GM21447 (cell line): ENCODE results near the gene CLCNKB.
"Not testable (repeated sequence)": the region's sequence is repeated elsewhere in the genome, so short reads cannot be mapped to it uniquely, and the experiment has no call there.

Source experiments
- ATAC-seq: cut with Tn5 transposase; IDR thresholded peaks from one replicate; pipeline ENCODE4 v1.9.1; 2021; ENCODE audit not compliant: unreplicated experiment

Gene CLCNKB

DNA sequence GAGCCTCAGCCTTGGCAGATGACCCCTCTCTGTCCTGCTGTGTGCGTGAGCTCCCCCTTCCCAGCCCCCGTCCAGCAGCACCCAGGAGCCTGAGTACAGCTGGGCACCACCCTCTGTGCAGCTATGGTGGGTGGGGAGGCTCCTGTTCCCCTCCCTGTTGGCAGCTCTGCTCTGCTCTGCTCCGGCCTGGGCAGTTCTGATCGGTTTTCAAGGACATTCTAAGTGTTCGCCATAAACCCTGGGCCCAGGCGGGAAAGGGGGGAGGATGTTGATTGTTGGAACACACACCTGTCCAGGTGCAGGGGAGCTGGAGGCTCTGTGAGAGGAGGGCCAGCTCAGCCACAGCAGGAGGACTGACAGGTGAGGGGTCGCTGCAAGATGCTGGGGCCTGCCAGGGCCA lies at the start of gene CLCNKB:
CLCNKB (plus strand) TSS at position 262 of the 400 bp plus-strand sequence. CDS start 711 bp downstream, outside the sequence.
- no peak for ATAC-seq

DNA sequence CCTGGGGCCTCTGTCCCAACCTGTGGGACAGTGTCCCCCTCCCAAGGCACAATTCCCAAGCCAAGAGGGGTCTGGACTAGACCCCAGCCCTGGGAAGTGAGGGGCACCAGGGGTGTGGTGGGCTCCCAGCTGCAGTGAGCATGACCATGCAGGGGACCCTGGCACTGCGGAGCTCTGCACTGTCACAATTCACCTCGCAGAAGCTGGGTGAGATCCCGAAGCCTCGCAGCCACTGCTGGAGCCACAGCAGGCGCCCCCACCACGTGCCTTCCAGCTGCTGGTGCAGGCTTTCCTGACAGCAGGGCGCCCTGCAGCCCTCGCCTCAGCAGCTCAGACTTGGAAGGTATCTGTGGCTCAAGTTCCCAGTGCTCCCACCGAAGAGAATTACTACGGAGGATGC lies 49.5 kb upstream of the CLCNKB start:
- no peak for ATAC-seq

DNA sequence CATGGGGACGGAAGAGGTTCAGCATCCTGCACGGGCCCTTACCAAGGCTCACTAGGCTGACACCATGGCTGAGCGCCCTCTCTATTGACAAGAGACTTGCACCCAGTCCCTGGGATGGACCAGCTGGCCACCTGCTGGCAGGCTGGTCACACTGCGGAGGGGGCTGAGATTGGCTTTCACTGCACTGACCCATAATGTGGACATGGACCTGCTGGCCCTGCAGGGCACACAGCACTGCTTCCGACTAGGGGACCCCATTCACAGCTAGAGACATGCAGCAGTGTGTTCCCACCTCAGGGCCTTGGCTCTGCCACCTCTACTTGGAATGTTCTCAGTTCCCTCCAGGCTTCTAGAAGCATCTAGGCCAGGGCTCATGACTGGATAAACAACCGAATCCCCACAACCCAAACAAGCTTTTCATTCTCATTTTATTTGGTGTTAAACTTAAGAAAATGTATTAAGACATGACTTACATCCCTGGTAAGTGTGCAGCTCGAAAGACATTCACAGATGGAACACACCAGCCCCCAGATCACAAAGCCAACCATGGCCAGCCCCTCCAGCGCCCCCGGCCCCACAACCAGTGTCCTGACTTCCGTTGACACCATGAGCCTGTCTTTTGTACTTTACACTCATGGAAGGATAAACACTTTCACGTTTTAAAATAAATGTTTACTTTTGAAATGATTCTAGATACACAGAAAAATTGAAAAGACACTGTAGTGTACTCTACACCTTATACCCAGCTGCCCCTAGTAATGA lies 48.8 kb upstream of the CLCNKB start:
- no peak for ATAC-seq

DNA sequence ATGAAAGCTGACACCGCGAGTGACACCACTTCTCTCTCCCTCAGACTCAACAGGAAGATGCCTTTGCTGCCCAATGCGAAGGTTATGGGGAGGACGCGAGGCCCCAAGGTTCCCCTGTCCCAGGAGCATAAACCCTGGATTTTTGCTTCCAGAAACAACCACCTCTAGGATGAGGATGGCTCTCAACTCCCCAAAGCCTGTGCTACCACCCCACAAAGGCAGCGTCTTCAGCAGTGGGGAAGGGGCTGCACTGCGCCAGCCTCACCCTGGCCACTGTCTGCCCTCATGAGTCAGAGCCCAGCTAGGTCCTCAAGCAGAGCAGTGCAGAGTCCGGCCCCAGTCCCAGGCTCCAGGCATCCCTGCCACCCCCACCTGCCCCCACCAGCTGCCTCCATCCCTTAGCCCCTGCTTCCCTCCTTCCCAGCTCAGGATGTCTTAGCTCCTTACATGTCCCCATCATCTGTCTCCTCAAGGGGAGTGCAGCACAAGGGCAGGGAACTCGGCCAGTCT lies 46.5 kb upstream of the CLCNKB start:
- no peak for ATAC-seq

DNA sequence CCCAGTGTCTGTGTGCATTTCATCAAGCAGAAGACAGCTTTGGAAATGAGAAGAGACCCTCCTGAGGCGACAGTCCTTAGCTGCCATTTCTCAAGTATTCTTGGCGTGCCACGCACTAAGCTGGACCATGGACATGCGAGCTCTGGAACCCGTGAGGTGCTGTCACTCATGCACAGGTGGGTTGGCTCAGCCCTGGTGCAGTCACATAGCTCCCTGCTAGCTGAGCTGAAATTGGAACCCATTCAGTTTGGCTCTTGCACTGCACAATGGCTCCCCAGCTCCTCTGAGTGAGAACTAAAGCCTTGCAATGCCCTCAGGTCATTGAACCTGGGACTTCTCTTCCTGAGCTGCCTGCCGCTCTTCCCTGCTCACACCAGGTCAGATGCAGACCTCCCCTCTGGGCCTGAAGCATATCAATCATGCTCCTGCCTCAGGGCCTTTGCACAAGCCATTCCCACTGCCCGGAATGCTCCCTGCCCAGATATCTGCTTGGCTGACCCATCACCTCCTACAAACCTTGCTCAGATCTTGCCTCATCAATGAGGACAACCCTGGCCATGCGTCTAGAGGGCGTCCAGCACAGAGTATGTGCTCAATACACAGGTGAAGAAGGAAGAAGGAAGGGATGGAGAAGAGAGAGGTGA lies 45.8 kb upstream of the CLCNKB start:
- no peak for ATAC-seq

DNA sequence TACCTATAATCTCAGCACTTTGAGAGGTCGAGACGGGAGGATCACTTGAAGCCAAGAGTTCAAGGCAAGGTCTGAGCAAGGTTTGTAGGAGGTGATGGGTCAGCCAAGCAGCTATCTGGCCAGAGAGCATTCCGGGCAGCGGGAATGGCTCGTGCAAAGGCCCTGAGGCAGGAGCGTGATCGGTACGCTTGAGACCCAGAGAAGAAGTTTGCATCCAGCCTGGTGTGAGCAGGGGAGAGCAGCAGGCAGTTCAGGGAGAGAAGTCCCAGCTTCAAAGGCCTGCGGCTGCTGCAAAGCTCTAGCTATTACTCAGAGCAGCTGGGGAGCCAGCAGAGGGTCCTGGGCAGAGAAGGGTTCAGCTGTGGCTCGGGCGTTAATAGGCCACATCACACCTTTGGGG lies 44.7 kb upstream of the CLCNKB start:
- ATAC-seq: no peak

DNA sequence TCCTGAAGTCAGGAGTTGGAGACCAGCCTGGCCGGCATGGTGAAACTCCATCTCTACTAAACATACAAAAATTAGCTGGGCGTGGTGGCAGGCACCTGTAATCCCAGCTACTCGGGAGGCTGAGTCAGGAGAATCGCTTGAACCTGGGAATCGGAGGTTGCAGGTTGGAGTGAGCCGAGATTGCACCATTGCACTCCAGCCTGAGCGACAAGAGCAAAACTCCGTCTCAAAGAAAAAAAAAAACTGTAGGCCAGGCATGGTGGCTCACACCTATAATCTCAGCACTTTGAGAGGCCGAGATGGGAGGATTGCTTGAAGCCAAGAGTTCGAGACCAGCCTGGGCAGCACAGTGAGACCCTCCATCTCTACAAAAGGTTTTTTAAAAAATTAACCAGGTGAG lies 42.3 kb upstream of the CLCNKB start:
- not testable (repeated sequence) for ATAC-seq

DNA sequence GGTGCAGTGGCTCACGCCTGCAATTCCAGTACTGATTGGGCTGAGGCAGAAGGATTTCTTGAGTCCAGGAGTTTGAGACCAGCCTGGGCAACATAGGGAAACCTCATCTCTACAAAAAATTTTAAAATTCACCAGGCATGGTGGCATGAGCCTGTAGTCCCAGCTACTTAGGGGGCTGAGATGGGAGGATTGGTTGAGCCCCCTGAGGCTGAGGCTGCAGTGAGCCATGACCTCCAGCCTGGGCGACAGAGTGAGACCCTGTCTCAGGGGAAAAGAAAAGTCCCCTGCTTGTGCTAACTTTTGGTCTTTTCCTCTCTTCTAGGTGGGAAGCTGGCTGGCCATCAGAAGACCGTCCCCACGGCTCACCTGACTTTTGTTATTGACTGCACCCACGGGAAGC lies 38.0 kb upstream of the CLCNKB start:
- ATAC-seq: no peak

DNA sequence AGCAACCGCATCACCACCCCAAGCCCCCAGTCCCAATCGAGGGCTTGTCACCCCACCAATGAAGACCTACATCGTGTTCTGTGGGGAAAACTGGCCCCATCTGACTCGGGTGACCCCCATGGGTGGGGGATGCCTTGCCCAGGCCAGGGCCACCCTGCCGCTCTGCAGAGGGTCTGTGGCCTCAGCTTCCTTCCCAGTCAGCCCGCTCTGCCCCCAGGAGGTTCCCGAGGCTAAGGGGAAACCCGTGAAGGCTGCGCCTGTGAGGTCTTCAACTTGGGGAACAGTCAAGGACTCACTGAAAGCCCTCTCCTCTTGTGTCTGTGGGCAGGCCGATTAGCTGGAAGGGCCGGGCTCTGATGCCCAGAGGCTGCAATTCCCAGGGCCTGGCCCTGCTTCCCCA lies 37.6 kb upstream of the CLCNKB start:
- ATAC-seq: no peak

DNA sequence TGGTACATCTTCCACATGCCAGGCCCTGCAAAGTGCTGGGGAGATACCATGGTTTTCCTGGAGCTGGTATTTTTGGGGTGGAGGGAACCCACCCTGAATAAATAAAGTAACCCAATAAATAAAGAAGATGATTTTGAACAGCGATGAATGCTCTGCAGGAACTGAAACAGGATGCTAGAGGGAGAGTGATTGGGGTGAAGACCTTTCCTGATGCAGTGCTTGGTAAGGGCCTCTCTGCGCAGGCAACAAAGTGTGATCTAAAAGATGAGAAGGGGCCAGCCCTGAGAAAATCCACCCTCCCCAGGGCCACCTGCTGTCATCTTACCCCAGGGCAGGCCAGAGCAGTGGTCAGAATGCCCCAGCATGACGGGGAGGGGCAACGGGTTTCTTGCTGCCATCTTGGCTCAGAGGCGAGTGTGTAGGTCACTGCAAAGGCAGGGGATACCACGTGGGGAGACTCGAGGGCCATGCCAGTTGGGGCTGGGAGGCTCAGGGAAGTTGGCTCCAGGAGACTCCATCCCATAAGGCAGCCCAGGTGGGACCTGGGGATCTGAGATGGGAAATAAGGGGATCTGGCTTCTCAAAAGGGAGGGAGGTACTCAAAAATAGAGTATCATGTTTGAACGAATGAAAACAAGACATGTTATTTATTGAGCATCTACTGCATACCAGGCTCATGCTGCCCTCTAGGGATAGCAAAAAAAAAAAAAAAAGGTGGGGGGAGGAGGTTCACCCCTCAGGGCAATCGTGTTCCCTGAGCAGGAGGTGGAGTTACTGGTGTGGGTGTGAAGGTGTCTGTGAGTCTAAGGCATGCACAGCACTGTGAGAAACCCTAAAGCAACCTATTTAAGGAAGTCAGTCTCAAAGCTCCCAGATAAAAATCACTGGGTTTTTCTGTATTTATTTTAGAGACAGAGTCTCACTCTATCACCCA lies 36.8 kb upstream of the CLCNKB start:
- ATAC-seq: no peak

DNA sequence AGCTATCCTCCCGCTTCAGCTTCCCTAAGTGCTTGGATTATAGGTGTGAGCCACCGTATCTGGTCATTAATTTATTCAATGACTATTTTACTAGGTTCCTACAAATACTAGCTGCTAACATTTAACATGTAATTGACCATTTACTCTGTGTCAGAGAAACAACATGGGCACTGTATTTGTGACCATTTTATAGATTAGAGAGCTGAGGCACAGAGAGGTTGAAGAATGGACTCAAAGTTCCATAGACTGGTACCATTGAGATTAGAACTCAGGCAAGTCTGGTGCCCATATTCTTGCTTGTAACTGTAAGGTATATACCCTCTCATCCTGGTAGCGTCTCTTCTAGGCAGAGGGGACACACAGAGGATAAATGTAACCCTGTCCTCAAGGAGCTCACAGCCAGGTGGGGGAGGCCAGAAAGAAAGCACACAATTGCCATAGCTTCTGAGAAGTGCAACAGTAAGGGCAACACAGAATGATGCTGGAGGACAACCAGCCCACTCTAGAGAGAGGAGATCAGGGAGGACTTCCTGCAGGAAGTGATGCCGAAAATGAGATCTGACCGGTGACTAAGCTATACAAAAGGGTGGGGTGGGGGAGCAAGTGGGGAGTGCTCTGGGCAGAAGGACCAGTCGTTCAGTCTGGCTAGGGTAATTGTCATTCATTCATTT lies 35.8 kb upstream of the CLCNKB start:
- ATAC-seq: no peak

DNA sequence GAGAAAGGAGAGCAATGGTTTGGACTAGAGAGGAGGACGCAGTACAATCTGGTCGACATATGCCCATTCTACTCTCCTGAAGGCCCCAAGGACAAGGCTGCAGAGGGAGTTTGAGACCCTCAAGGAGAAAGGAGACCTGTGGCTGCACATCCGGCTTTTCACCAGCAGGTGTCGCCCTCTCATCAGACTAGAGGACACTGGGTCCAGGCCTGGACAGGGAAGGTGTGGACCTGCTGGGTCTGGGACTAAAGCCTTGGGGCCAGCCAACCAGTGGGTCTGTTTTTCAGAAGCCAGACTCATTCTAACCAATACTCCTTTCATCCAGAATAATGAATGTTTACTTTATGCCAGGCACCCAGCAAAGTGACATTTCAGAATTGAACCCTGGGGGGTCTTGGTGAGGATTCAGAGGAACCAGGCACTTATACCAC lies 34.5 kb upstream of the CLCNKB start:
- no peak for ATAC-seq

DNA sequence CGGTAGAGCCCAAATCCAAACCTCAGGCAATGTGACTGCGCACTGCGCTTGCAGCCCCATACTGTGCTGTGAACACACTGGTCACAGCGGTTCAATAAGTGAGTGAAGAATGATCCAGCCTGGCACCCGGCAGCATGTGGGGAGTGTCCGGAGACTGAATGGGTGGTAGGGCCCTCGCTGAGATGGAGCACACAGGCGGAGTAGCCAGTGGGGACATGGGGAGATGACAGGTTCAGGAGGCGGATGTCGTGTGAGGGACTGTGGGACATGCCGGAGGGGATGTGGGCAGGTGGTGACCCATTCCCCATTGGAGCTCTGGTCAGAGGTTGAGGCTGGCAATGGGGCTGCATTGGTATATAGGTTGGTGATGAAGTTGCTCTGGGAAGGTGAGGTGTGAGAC lies 33.9 kb upstream of the CLCNKB start:
- no peak for ATAC-seq

DNA sequence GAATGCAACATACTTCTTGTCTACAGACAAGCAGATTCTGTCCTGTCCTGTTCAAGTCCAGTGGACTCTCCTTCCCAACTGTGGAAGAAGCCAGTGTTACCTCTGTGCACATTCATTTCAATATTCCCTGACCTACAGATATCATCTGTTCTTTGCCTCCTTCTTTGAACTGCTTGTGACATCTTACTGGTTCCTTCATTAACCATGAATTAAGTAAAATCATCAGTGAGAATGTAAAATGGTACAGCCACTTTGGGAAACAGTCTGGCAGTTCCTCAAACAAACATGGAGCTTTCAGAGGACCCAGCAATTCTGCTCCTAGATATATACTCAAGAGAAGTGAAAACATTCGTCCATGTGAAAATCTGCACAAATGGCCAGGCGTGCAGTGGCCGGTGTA lies 32.7 kb upstream of the CLCNKB start:
- no peak for ATAC-seq

DNA sequence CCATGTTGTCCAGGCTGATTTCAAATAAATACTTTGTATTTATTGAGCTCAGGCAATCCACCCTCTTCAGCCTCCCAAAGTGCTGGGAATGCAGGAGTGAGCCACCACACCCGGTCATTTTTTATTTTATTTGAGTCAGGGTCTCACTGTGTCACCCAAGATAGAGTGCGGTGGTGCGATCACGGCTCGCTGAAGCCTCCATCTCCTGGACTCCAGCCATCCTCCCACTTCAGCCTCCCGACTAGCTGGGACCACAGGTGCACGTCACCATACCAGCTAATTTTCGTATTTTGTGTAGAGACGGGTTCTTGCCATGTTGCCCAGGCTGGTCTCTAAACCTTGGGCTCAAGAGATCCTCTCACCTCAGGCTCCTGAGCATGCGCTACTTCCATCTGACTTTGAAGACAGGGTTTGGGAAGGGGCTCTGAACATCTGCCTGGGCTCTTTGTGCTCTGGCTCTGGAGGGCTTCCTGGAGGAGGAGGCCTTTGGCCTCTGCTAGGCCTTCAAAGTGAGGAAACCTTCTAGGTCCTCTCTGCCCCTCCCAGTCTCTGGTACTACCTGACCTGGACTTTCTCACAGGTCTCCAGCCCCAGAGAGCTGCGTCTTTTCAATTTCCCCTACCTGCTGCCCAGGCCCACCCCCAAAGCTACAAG lies 31.5 kb upstream of the CLCNKB start:
- no peak for ATAC-seq

DNA sequence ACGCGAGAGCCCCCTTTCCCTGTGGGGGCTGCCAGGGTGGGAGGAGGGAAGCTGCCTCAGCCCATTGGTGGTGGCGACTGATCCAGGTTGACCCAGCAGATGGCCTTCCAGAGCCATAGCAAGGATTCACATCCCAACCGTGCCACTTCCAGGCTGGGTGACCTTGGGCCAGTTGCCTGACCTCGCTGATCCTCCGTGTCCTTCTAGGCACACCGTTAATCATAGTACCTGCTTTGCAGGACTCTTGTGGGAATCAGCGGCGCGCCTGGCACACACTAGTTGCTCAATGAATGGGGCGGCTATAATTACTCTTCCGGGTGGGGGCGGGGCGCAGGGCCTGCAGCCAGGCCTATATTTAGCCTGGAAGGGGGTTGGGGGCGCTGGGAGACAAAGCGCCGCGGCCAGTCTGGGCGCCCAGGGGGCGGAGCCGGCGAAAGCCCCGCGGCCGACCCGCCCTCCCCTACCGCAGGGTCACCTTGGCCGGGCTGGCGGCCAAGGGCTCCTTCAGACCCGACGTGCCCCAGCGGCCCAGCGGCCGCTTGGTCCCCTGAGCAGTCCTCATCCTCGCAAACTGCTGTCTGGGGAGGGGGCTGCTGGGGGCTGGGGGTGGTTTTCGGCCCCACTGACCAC lies 30.9 kb upstream of the CLCNKB start:
- ATAC-seq: no peak

DNA sequence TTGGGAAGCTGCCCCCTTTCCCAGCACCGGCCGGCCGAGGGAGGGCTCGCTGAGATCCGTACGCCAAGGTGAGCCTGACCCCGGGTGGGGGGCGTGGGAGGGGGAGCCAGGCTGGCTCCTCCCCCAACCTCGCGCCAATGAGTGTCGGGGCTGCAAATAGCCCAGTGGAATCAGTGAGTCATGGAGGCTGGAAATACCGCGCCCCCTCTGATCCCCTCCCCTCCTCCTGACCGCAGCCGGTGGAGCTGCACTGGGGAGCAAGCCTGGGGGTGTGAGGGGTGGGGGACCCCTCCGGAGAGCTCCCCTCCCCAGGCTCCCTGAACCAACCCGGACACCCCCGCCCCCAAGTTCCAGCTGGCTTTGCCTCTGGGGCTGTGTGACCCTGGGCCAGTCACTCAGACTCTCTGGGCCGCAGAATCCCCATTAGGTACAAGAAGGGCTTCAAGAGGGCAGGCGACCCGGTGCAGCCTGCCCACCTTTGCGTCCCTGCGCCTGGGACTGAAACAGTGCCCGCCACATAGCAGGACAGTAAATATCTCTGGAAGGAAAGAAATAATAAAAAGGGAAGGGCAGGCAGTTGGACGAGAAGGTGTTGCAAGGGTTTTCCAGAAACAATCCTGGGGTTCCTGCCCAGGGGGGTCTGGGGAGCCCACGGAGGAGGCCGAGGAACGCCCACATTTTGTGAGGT lies 30.2 kb upstream of the CLCNKB start:
- no peak for ATAC-seq

DNA sequence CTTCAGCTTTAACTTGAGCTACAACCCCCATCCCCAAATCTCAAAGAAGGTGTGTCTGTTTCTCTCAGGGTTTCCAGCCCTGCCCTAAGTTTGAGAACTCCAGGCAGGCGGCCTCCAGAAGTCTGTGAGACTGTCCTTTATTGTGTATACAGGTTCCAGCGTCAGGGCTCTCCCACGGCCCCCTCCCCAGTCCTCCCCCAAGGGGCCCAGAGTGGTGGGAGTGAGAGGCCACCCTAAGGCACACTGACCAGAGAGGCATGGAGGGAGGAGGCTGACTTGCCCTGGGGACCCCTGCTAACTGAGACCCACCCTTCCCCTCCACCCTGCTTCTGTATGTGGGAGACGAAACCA lies 29.7 kb upstream of the CLCNKB start:
- no peak for ATAC-seq
